Activated T-cell treated with anti-CD3 and anti-CD28 coated beads, Interleukin-2, amount 50 U/mL, for 72 hours (primary cell): ENCODE measurements around the gene TMPRSS9. TPM values are rescaled to one million over a fixed set of nuclear protein-coding genes. Genes with fewer than 3 reads are reported as not detected.

ENCODE experiments used
- ATAC-seq, 2 donors: fragments of 150-1000 bp; cut with Tn5 transposase; replicated peaks in 1 of 2; 2 replicates each; pipeline ENCODE4 v1.10.0; 2021; ENCODE audit warnings: moderate library complexity in 2 of 2, mild to moderate bottlenecking in 1 of 2
- DNase-seq, 2 donors: peaks; one replicate each; pipeline ENCODE4 v3.0.0; 2021 to 2022; ENCODE audit warnings: mixed read lengths in 1 of 2
- H3K27ac Mint-ChIP-seq: one replicate; pipeline ENCODE4 v1.8.0; 2022; ENCODE audit warnings: mild to moderate bottlenecking, moderate library complexity, mixed read lengths
- H3K27me3 Mint-ChIP-seq: one replicate; pipeline ENCODE4 v1.8.0; 2022; ENCODE audit warnings: low read depth, mixed read lengths
- H3K36me3 Mint-ChIP-seq, 2 donors: one replicate each; pipeline ENCODE4 v1.8.0; 2022; ENCODE audit warnings: mixed read lengths in 2 of 2, mild to moderate bottlenecking in 1 of 2; ENCODE audit not compliant: insufficient read depth in 2 of 2
- H3K4me1 Mint-ChIP-seq: one replicate; pipeline ENCODE4 v1.8.0; 2022; ENCODE audit warnings: low read depth, mixed read lengths
- H3K4me3 Mint-ChIP-seq, 2 donors: one replicate each; pipeline ENCODE4 v1.8.0; 2022; ENCODE audit warnings: mild to moderate bottlenecking in 2 of 2, mixed read lengths in 2 of 2, moderate library complexity in 2 of 2
- H3K9me3 Mint-ChIP-seq, 2 donors: one replicate each; pipeline ENCODE4 v1.8.0; 2022; ENCODE audit warnings: mixed read lengths in 2 of 2
- total RNA-seq, 2 donors: library from RNA; stranded (reverse); gene quantifications; one replicate each; pipeline ENCODE4 v1.2.3, GENCODE V29; 2022

Gene TMPRSS9
- total RNA-seq, 2 donors from 2014 or later, result 0.19 TPM; not detected in 1

- DNase-seq, result no peak
- H3K4me1 Mint-ChIP-seq, result peaks cover 29% of the 10 kb centered on the region
- H3K4me3 Mint-ChIP-seq, result no peak overlapping the region
- no peaks in the 10 kb centered on the region for H3K27me3 Mint-ChIP-seq
- peaks cover 6 to 10% of the 10 kb centered on the region in 2 donors for H3K36me3 Mint-ChIP-seq
- no peaks in the 10 kb centered on the region for H3K9me3 Mint-ChIP-seq
- no peak for ATAC-seq
- H3K27ac Mint-ChIP-seq, result no peak overlapping the region
These were observed 36.4 kb upstream of the TMPRSS9 start for GRCh38 chr19:2323707-2324106.

GRCh38 chr19:2324220-2324948 lies 35.7 kb upstream of the TMPRSS9 start:
- no peak for DNase-seq
- H3K9me3 Mint-ChIP-seq, result no peaks in the 10 kb centered on the region
- peaks cover 6 to 13% of the 10 kb centered on the region in 2 donors for H3K36me3 Mint-ChIP-seq
- H3K27ac Mint-ChIP-seq, result no peak overlapping the region
- no peak overlapping the region for H3K4me3 Mint-ChIP-seq
- ATAC-seq, result no peak
- H3K27me3 Mint-ChIP-seq, result no peaks in the 10 kb centered on the region
- H3K4me1 Mint-ChIP-seq, result peaks cover 33% of the 10 kb centered on the region

GRCh38 chr19:2325281-2326046 lies 34.6 kb upstream of the TMPRSS9 start:
- Mint-ChIP-seq H3K27me3 (no peaks in the 10 kb centered on the region), H3K4me1 (peaks cover 44% of the 10 kb centered on the region), H3K36me3 (peaks cover 6 to 15% of the 10 kb centered on the region in 2 donors), H3K4me3 (peak overlapping the region; percentile 23 to 93), H3K9me3 (no peaks in the 10 kb centered on the region), H3K27ac (no peak overlapping the region)
- ATAC-seq (no peak), DNase-seq (no peak)

- Mint-ChIP-seq H3K27ac (peak overlapping the region; percentile 92), H3K36me3 (peaks cover 6 to 15% of the 10 kb centered on the region in 2 donors), H3K4me1 (peaks cover 58% of the 10 kb centered on the region), H3K9me3 (no peaks in the 10 kb centered on the region), H3K4me3 (peak overlapping the region; percentile 93), H3K27me3 (no peaks in the 10 kb centered on the region)
- no peak for DNase-seq
- no peak for ATAC-seq
These were observed 33.2 kb upstream of the TMPRSS9 start for GRCh38 chr19:2326699-2327360.

- Mint-ChIP-seq H3K4me1 (peaks cover 67% of the 10 kb centered on the region), H3K36me3 (peaks cover 6 to 12% of the 10 kb centered on the region in 2 donors), H3K27me3 (no peaks in the 10 kb centered on the region), H3K27ac (peak overlapping the region; percentile 92), H3K4me3 (peak overlapping the region; percentile 93), H3K9me3 (no peaks in the 10 kb centered on the region)
- DNase-seq (peak; percentile 54 to 58), ATAC-seq (peak; percentile 67 to 70)
These were observed 32.2 kb upstream of the TMPRSS9 start for GRCh38 chr19:2327773-2328400.

- no peaks in the 10 kb centered on the region for H3K27me3 Mint-ChIP-seq
- H3K36me3 Mint-ChIP-seq, result peaks cover 6 to 10% of the 10 kb centered on the region in 2 donors
- peaks cover 71% of the 10 kb centered on the region for H3K4me1 Mint-ChIP-seq
- H3K9me3 Mint-ChIP-seq, result no peaks in the 10 kb centered on the region
- DNase-seq (peak; percentile 92 to 96), ATAC-seq (peak; percentile 83 to 88)
- H3K27ac Mint-ChIP-seq, result peak within 1 kb of the TSS; percentile 92
- peak within 1 kb of the TSS; percentile 93 to 94 for H3K4me3 Mint-ChIP-seq
These were observed 31.5 kb upstream of the TMPRSS9 start, which contains the start of the genes LSM7 and SPPL2B for GRCh38 chr19:2328401-2329148. Gene LSM7, minus strand, starts transcription at chr19:2328586. Its CDS starts 20 bp downstream, at chr19:2328566. Gene SPPL2B, plus strand, starts transcription at chr19:2328684. Its CDS starts 26 bp downstream, at chr19:2328710.

- peaks cover 75% of the 10 kb centered on the region for H3K4me1 Mint-ChIP-seq
- no peaks in the 10 kb centered on the region for H3K27me3 Mint-ChIP-seq
- H3K9me3 Mint-ChIP-seq, result no peaks in the 10 kb centered on the region
- peaks cover 6 to 10% of the 10 kb centered on the region in 2 donors for H3K36me3 Mint-ChIP-seq
- DNase-seq, result no peak
- H3K27ac Mint-ChIP-seq, result peak overlapping the region; percentile 91
- H3K4me3 Mint-ChIP-seq, result peak overlapping the region; percentile 93 to 94
- ATAC-seq, result no peak
These were observed 31.0 kb upstream of the TMPRSS9 start for GRCh38 chr19:2329149-2329478.

GRCh38 chr19:2329501-2329916 lies 30.6 kb upstream of the TMPRSS9 start:
- DNase-seq (no peak), ATAC-seq (no peak)
- no peaks in the 10 kb centered on the region for H3K27me3 Mint-ChIP-seq
- H3K9me3 Mint-ChIP-seq, result no peaks in the 10 kb centered on the region
- H3K4me3 Mint-ChIP-seq, result peak overlapping the region; percentile 93 to 94
- peaks cover 75% of the 10 kb centered on the region for H3K4me1 Mint-ChIP-seq
- H3K27ac Mint-ChIP-seq, result peak overlapping the region; percentile 91
- H3K36me3 Mint-ChIP-seq, result peaks cover 6 to 10% of the 10 kb centered on the region in 2 donors

- peaks cover 73% of the 10 kb centered on the region for H3K4me1 Mint-ChIP-seq
- peak overlapping the region; percentile 58 to 93 for H3K4me3 Mint-ChIP-seq
- DNase-seq, result no peak
- ATAC-seq, result no peak
- H3K36me3 Mint-ChIP-seq, result peaks cover 6 to 12% of the 10 kb centered on the region in 2 donors
- no peak overlapping the region for H3K27ac Mint-ChIP-seq
- H3K9me3 Mint-ChIP-seq, result no peaks in the 10 kb centered on the region
- H3K27me3 Mint-ChIP-seq, result no peaks in the 10 kb centered on the region
These were observed 29.8 kb upstream of the TMPRSS9 start for GRCh38 chr19:2330255-2330631.

- peaks cover 71% of the 10 kb centered on the region for H3K4me1 Mint-ChIP-seq
- no peak for ATAC-seq
- DNase-seq, result no peak
- H3K36me3 Mint-ChIP-seq, result peaks cover 7 to 13% of the 10 kb centered on the region in 2 donors
- peaks cover 2% of the 10 kb centered on the region in 2 donors for H3K9me3 Mint-ChIP-seq
- no peaks in the 10 kb centered on the region for H3K27me3 Mint-ChIP-seq
- peak overlapping the region; percentile 58 to 93 for H3K4me3 Mint-ChIP-seq
- H3K27ac Mint-ChIP-seq, result no peak overlapping the region
These were observed 29.3 kb upstream of the TMPRSS9 start for GRCh38 chr19:2330632-2331284.

GRCh38 chr19:2331601-2332246 lies 28.3 kb upstream of the TMPRSS9 start:
- DNase-seq, result no peak
- no peak for ATAC-seq
- Mint-ChIP-seq H3K27ac (no peak overlapping the region), H3K4me1 (peaks cover 65% of the 10 kb centered on the region), H3K9me3 (peaks cover 6 to 9% of the 10 kb centered on the region in 2 donors), H3K27me3 (no peaks in the 10 kb centered on the region), H3K36me3 (peaks cover 14% of the 10 kb centered on the region in 2 donors), H3K4me3 (peak overlapping the region; percentile 24 to 70)
